ENCODE measurements around the gene ENPP6. TPM values are rescaled to one million over a fixed set of nuclear protein-coding genes. Genes with fewer than 3 reads are reported as not detected.
A peak's percentile ranks its signal among the peaks of the same experiment; 100 is the strongest.

The ENPP6 gene
- 0.35 TPM for polyA plus RNA-seq (2012; ENCODE audit: low read depth, missing spikeins)

GRCh38 chr4:184217634-184218033, at the start of gene ENPP6:
Gene ENPP6 (minus strand): TSS chr4:184217873. CDS start chr4:184217819, 54 bp downstream.
- DNase-seq (ENCODE audit: insufficient read length, low spot score): no peak
- TF ChIP-seq SPI1 (IDR thresholded peaks at IDR 0.05; ENCODE audit: low read depth, low read length) (no peak), POU2F2 (IDR thresholded peaks at IDR 0.05; ENCODE audit: low read depth, low read length) (no peak), POLR2A (IDR thresholded peaks at IDR 0.05; ENCODE audit: low read depth, low read length) (no peak), TAF1 (IDR thresholded peaks at IDR 0.05; ENCODE audit: low read depth, low read length) (no peak), POLR2AphosphoS5 (IDR thresholded peaks at IDR 0.05; ENCODE audit: low read depth, low read length) (no peak), PAX5 (IDR thresholded peaks at IDR 0.05; ENCODE audit: insufficient read depth, low read length, severe bottlenecking) (no peak)
- no peak for FAIRE-seq

- no peak for DNase-seq (ENCODE audit: insufficient read length, low spot score)
Measured at GRCh38 chr4:184267206-184267608, 49.5 kb upstream of the ENPP6 start.

GRCh38 chr4:184265546-184266351, 48.1 kb upstream of the ENPP6 start:
- FAIRE-seq (peak; percentile 83), DNase-seq (ENCODE audit: insufficient read length, low spot score) (no peak)

More at GRCh38 chr4:184267206-184267608, 49.5 kb upstream of the ENPP6 start:
- FAIRE-seq: no peak
- TF ChIP-seq POLR2A (IDR thresholded peaks at IDR 0.05; ENCODE audit: low read depth, low read length) (0 out of 2 replicates have a peak, but pooled peaks have one; percentile 13), SPI1 (IDR thresholded peaks at IDR 0.05; ENCODE audit: low read depth, low read length) (peak; percentile 64), POU2F2 (IDR thresholded peaks at IDR 0.05; ENCODE audit: low read depth, low read length) (no peak)

DNA sequence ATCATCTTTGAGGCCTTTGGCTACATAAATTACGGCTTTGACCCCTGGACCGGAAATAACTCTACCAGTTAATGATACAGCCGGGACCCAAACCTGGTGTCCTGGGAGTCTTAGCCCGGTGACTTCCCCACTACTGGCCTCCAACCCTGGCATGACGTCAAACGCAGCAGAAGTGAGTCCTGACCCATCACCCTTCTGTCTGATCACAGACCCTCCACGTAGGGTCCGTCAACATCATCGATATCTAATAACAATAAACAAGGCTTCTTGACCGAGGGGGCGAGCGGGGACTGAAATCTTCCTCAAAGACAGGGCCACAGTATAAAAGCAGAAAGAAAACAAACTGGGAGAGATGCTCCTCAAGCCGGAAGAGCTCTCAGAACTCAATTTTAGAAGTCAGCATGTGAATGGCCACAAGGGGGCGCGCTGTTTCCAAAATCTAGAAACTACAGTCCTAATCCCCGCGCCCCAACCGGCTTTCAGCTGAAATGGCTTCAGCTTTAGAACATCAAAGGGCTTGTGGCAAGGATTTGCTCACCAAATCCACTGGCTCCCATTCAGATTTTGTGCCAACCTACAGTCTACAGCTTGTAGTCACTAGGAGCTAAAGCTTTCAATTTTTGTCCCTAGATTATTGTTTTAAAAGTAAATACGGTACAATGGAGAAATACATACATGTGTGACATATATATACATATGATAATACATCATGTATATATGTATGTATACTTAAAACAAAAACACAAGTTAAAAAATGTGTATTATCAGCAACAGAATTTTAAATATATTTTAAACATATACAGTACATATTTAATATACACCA, 46.4 kb upstream of the ENPP6 start:
- DNase-seq (ENCODE audit: insufficient read length, low spot score): no peak
- 0 out of 2 replicates have a peak, but pooled peaks have one; percentile 15 for TF ChIP-seq SPI1 (IDR thresholded peaks at IDR 0.05; ENCODE audit: low read depth, low read length)
- no peak; the same call in 1 of the 2 replicates for TF ChIP-seq POLR2AphosphoS5 (IDR thresholded peaks at IDR 0.05; ENCODE audit: low read depth, low read length)
- peak; percentile 29 for TF ChIP-seq PAX5 (IDR thresholded peaks at IDR 0.05; ENCODE audit: insufficient read depth, low read length, severe bottlenecking)
- no peak for TF ChIP-seq POLR2A (IDR thresholded peaks at IDR 0.05; ENCODE audit: low read depth, low read length)
- no peak for TF ChIP-seq TAF1 (IDR thresholded peaks at IDR 0.05; ENCODE audit: low read depth, low read length)
- no peak for TF ChIP-seq POU2F2 (IDR thresholded peaks at IDR 0.05; ENCODE audit: low read depth, low read length)
- FAIRE-seq: peak; percentile 76

More at GRCh38 chr4:184265546-184266351, 48.1 kb upstream of the ENPP6 start:
- TF ChIP-seq PAX5 (IDR thresholded peaks at IDR 0.05; ENCODE audit: insufficient read depth, low read length, severe bottlenecking): no peak
- peak; percentile 77 for TF ChIP-seq POLR2AphosphoS5 (IDR thresholded peaks at IDR 0.05; ENCODE audit: low read depth, low read length)
- TF ChIP-seq POU2F2 (IDR thresholded peaks at IDR 0.05; ENCODE audit: low read depth, low read length): no peak
- no peak for TF ChIP-seq SPI1 (IDR thresholded peaks at IDR 0.05; ENCODE audit: low read depth, low read length)
- peak; percentile 74 for TF ChIP-seq POLR2A (IDR thresholded peaks at IDR 0.05; ENCODE audit: low read depth, low read length)
- TF ChIP-seq TAF1 (IDR thresholded peaks at IDR 0.05; ENCODE audit: low read depth, low read length): peak; percentile 47; the same call in 1 of the 2 replicates

DNA sequence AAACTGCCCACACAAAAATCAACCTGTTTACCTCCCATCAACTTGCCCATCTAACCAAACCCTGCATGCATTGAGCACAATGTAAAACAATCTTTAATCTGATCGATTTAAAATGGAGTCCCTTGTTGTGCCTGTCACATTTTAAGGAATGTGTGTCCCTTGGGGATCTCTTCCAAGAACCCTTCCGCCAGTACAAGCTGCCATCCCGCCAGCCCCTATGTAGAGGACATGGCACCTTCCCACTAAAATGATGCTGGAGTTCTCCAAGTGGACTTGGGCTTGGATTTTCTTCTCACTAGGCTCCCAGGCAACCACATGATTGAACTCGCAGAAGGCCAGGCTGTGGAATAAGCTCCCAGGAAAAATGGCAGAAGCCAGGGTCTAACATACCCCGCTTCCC, 45.8 kb upstream of the ENPP6 start:
- DNase-seq (ENCODE audit: insufficient read length, low spot score) (no peak), FAIRE-seq (peak; percentile 35)
- no peak for TF ChIP-seq PAX5 (IDR thresholded peaks at IDR 0.05; ENCODE audit: insufficient read depth, low read length, severe bottlenecking)
- TF ChIP-seq POLR2AphosphoS5 (IDR thresholded peaks at IDR 0.05; ENCODE audit: low read depth, low read length): no peak
- no peak for TF ChIP-seq SPI1 (IDR thresholded peaks at IDR 0.05; ENCODE audit: low read depth, low read length)
- no peak for TF ChIP-seq POU2F2 (IDR thresholded peaks at IDR 0.05; ENCODE audit: low read depth, low read length)
- TF ChIP-seq POLR2A (IDR thresholded peaks at IDR 0.05; ENCODE audit: low read depth, low read length): no peak
- no peak for TF ChIP-seq TAF1 (IDR thresholded peaks at IDR 0.05; ENCODE audit: low read depth, low read length)

GRCh38 chr4:184262901-184263300, 45.2 kb upstream of the ENPP6 start:
- FAIRE-seq (peak; percentile 77), DNase-seq (ENCODE audit: insufficient read length, low spot score) (no peak)
- TF ChIP-seq TAF1 (IDR thresholded peaks at IDR 0.05; ENCODE audit: low read depth, low read length) (no peak), SPI1 (IDR thresholded peaks at IDR 0.05; ENCODE audit: low read depth, low read length) (no peak), PAX5 (IDR thresholded peaks at IDR 0.05; ENCODE audit: insufficient read depth, low read length, severe bottlenecking) (no peak), POU2F2 (IDR thresholded peaks at IDR 0.05; ENCODE audit: low read depth, low read length) (no peak), POLR2A (IDR thresholded peaks at IDR 0.05; ENCODE audit: low read depth, low read length) (no peak), POLR2AphosphoS5 (IDR thresholded peaks at IDR 0.05; ENCODE audit: low read depth, low read length) (no peak)

DNA sequence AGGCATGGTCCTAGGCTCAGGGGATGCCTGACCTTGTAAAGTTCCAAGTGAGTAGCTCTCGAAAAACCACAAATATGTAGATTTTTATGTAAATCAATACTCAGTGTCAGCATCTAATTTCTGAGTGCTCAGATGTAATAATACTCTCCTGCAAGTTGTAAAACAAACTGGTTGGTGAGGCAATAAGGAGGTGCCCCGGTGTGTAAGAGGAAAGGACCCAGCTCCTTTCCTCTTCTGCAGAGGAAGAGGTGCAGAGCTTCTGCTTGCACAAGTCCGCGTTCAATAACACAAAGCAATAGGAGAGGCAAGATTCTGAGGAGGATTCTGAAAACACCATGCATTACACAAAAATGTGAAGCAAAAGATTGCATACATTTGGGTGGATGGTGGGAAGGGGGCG, 43.6 kb upstream of the ENPP6 start:
- DNase-seq (ENCODE audit: insufficient read length, low spot score) (no peak), FAIRE-seq (no peak)
- TF ChIP-seq POLR2A (IDR thresholded peaks at IDR 0.05; ENCODE audit: low read depth, low read length): no peak
- TF ChIP-seq SPI1 (IDR thresholded peaks at IDR 0.05; ENCODE audit: low read depth, low read length): no peak
- TF ChIP-seq POU2F2 (IDR thresholded peaks at IDR 0.05; ENCODE audit: low read depth, low read length): no peak
- no peak for TF ChIP-seq TAF1 (IDR thresholded peaks at IDR 0.05; ENCODE audit: low read depth, low read length)
- TF ChIP-seq PAX5 (IDR thresholded peaks at IDR 0.05; ENCODE audit: insufficient read depth, low read length, severe bottlenecking): no peak
- TF ChIP-seq POLR2AphosphoS5 (IDR thresholded peaks at IDR 0.05; ENCODE audit: low read depth, low read length): no peak

- DNase-seq (ENCODE audit: insufficient read length, low spot score) (no peak), FAIRE-seq (no peak)
- TF ChIP-seq POLR2AphosphoS5 (IDR thresholded peaks at IDR 0.05; ENCODE audit: low read depth, low read length): no peak
- no peak for TF ChIP-seq POLR2A (IDR thresholded peaks at IDR 0.05; ENCODE audit: low read depth, low read length)
- TF ChIP-seq TAF1 (IDR thresholded peaks at IDR 0.05; ENCODE audit: low read depth, low read length): no peak
- TF ChIP-seq SPI1 (IDR thresholded peaks at IDR 0.05; ENCODE audit: low read depth, low read length): no peak
- no peak for TF ChIP-seq PAX5 (IDR thresholded peaks at IDR 0.05; ENCODE audit: insufficient read depth, low read length, severe bottlenecking)
- TF ChIP-seq POU2F2 (IDR thresholded peaks at IDR 0.05; ENCODE audit: low read depth, low read length): no peak
Measured at GRCh38 chr4:184259866-184260265, 42.2 kb upstream of the ENPP6 start.

- DNase-seq (ENCODE audit: insufficient read length, low spot score): no peak
- TF ChIP-seq POLR2A (IDR thresholded peaks at IDR 0.05; ENCODE audit: low read depth, low read length): no peak
- no peak for TF ChIP-seq POLR2AphosphoS5 (IDR thresholded peaks at IDR 0.05; ENCODE audit: low read depth, low read length)
- TF ChIP-seq PAX5 (IDR thresholded peaks at IDR 0.05; ENCODE audit: insufficient read depth, low read length, severe bottlenecking): no peak
- TF ChIP-seq TAF1 (IDR thresholded peaks at IDR 0.05; ENCODE audit: low read depth, low read length): no peak
- TF ChIP-seq POU2F2 (IDR thresholded peaks at IDR 0.05; ENCODE audit: low read depth, low read length): no peak
- no peak for TF ChIP-seq SPI1 (IDR thresholded peaks at IDR 0.05; ENCODE audit: low read depth, low read length)
- FAIRE-seq: no peak
Measured at GRCh38 chr4:184259081-184259480, 41.4 kb upstream of the ENPP6 start.
